Endothelial cell (in vitro differentiated cells): ENCODE results near the gene RANBP3L. TPM values are rescaled to one million over a fixed set of nuclear protein-coding genes. Genes with fewer than 3 reads are reported as not detected.
"Not testable (repeated sequence)": the region's sequence is repeated elsewhere in the genome, so short reads cannot be mapped to it uniquely, and the experiment has no call there.

Source experiments
- DNase-seq: peaks from one replicate; pipeline ENCODE4 v3.0.0; 2021; ENCODE audit warnings: low spot score
- H3K27ac Mint-ChIP-seq: one replicate; pipeline ENCODE4 v1.8.0; 2021; ENCODE audit warnings: mixed read lengths, inconsistent platforms; ENCODE audit not compliant: unreplicated experiment
- H3K27me3 Mint-ChIP-seq: one replicate; pipeline ENCODE4 v1.8.0; 2021; ENCODE audit warnings: mild to moderate bottlenecking, moderate library complexity, mixed read lengths, inconsistent platforms; ENCODE audit not compliant: unreplicated experiment
- H3K36me3 Mint-ChIP-seq: one replicate; pipeline ENCODE4 v1.8.0; 2021; ENCODE audit warnings: mild to moderate bottlenecking, low read depth, mixed read lengths, inconsistent platforms; ENCODE audit not compliant: unreplicated experiment
- H3K4me1 Mint-ChIP-seq: one replicate; pipeline ENCODE4 v1.8.0; 2021; ENCODE audit warnings: mild to moderate bottlenecking, mixed read lengths, inconsistent platforms; ENCODE audit not compliant: unreplicated experiment
- H3K4me3 Mint-ChIP-seq: one replicate; pipeline ENCODE4 v1.8.0; 2021; ENCODE audit warnings: mild to moderate bottlenecking, mixed read lengths, inconsistent platforms; ENCODE audit not compliant: unreplicated experiment
- H3K9me3 Mint-ChIP-seq: one replicate; pipeline ENCODE4 v1.8.0; 2021; ENCODE audit warnings: mixed read lengths, inconsistent platforms; ENCODE audit not compliant: unreplicated experiment
- CTCF ChIP-seq: fragments of 200-600 bp; sonication (generic); IDR thresholded peaks from one replicate; pipeline ENCODE4 v1.5.0; 2021; ENCODE audit warnings: antibody characterized with exemption; ENCODE audit not compliant: unreplicated experiment
- total RNA-seq: library from RNA; stranded (reverse); fragmentation: NEBNext Ultra II Directional; extraction: Animal tissue kit (Norgen Biotek cat#: 25700); gene quantifications from one replicate; pipeline ENCODE4 v1.2.1, GENCODE V29; 2021; ENCODE audit not compliant: unreplicated experiment

The RANBP3L gene
- total RNA-seq, 1 donor from 2014 or later = not detected

- Mint-ChIP-seq H3K27me3 (no peaks in the 10 kb centered on the region), H3K4me1 (peaks cover 8% of the 10 kb centered on the region), H3K4me3 (no peak overlapping the region), H3K27ac (no peak overlapping the region), H3K9me3 (no peaks in the 10 kb centered on the region), H3K36me3 (no peaks in the 10 kb centered on the region)
- TF ChIP-seq CTCF = no peak
- no peak for DNase-seq
These were observed 15.7 kb downstream of the RANBP3L start for GRCh38 chr5:36285837-36286615.

GRCh38 chr5:36283775-36284174, 17.9 kb downstream of the RANBP3L start:
- DNase-seq, H3K36me3 Mint-ChIP-seq, H3K4me3 Mint-ChIP-seq, H3K4me1 Mint-ChIP-seq, H3K9me3 Mint-ChIP-seq, H3K27me3 Mint-ChIP-seq, H3K27ac Mint-ChIP-seq: not testable (repeated sequence)

- Mint-ChIP-seq H3K36me3 (no peaks in the 10 kb centered on the region), H3K27ac (no peak overlapping the region), H3K4me3 (no peak overlapping the region), H3K27me3 (no peaks in the 10 kb centered on the region), H3K4me1 (peaks cover 5% of the 10 kb centered on the region), H3K9me3 (no peaks in the 10 kb centered on the region)
- no peak for DNase-seq
- TF ChIP-seq CTCF = no peak
These were observed 20.1 kb downstream of the RANBP3L start for GRCh38 chr5:36281626-36282025.

DNA sequence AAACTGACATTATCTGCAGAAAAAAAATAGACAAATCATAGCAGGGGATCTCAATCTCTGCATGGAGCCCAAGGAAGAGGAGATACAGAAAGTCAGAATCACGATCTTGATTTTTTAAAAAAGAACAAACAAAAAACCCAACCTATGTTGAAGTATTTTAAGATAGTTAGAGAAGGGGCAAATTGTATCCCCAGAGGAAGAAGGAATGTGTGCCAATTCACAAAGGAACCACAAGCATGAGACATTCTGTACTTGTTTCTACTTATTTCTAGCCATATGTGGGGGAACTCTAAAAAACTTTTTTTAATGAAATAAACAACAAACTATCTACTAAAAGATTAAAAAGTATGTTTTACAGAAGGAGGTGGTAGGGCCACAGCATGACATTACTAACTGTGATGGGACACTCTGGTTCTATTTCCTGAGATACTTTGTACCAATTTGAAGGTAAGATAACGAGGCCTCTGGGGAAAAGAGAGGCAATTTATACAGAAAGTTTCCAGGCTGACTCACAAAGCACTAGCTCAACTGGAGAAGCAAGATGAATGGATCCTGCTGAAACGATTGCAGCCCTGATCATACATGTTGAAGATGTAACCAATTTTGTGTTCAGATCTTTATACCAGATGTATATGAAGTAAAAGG, 22.5 kb downstream of the RANBP3L start:
- Mint-ChIP-seq H3K4me3 (no peak overlapping the region), H3K27me3 (no peaks in the 10 kb centered on the region), H3K4me1 (peaks cover 3% of the 10 kb centered on the region), H3K36me3 (no peaks in the 10 kb centered on the region), H3K9me3 (no peaks in the 10 kb centered on the region), H3K27ac (no peak overlapping the region)
- no peak for DNase-seq
- TF ChIP-seq CTCF = no peak

- no peak overlapping the region for H3K4me3 Mint-ChIP-seq
- no peak for DNase-seq
- H3K27ac Mint-ChIP-seq = no peak overlapping the region
- no peaks in the 10 kb centered on the region for H3K36me3 Mint-ChIP-seq
- no peaks in the 10 kb centered on the region for H3K27me3 Mint-ChIP-seq
- TF ChIP-seq CTCF = no peak
- peaks cover 6% of the 10 kb centered on the region for H3K4me1 Mint-ChIP-seq
- no peaks in the 10 kb centered on the region for H3K9me3 Mint-ChIP-seq
These were observed 24.1 kb downstream of the RANBP3L start for GRCh38 chr5:36277521-36278176.
